HepG2 (cell line): ENCODE data around the gene TM7SF3. TPM values are rescaled to one million over a fixed set of nuclear protein-coding genes. Genes with fewer than 3 reads are reported as not detected.

ENCODE experiments used
- BORCS8-MEF2B ChIP-seq: sonication (generic); formaldehyde crosslinking; IDR thresholded peaks from 2 replicates; pipeline ENCODE4 v1.8.0; 2022; ENCODE audit warnings: mild to moderate bottlenecking, missing genetic modification reagents
- CBX2 ChIP-seq, 2 experiments: fragments of 200-600 bp in 1 of 2; sonication (generic); formaldehyde crosslinking in 1 of 2; IDR thresholded peaks; 2 replicates each; pipeline versions ENCODE4 v1.7.0 to v1.8.1; 2018 to 2022; ENCODE audit warnings: low read depth in 2 of 2, low read length in 1 of 2, mild to moderate bottlenecking in 1 of 2, missing genetic modification reagents in 1 of 2
- GLI4 ChIP-seq: sonication (generic); formaldehyde crosslinking; IDR thresholded peaks from 2 replicates; pipeline ENCODE4 v1.5.1; 2020; ENCODE audit warnings: missing genetic modification reagents, mild to moderate bottlenecking, moderate library complexity, borderline replicate concordance
- HOXA5 ChIP-seq: sonication (generic); formaldehyde crosslinking; IDR thresholded peaks from 2 replicates; pipeline ENCODE4 v1.4.0; 2020; ENCODE audit warnings: missing genetic modification reagents
- KDM5B ChIP-seq: sonication (generic); formaldehyde crosslinking; IDR thresholded peaks from 2 replicates; pipeline ENCODE4 v1.4.0; 2020; ENCODE audit warnings: missing genetic modification reagents, mild to moderate bottlenecking, borderline replicate concordance
- MATR3 ChIP-seq: sonication (generic); formaldehyde crosslinking; IDR thresholded peaks from 2 replicates; pipeline ENCODE4 v1.4.0; 2020; ENCODE audit warnings: missing genetic modification reagents
- RBFOX2 ChIP-seq: fragments of 200-400 bp; formaldehyde crosslinking; IDR thresholded peaks from 2 replicates; pipeline ENCODE4 v1.6.1; 2017; ENCODE audit warnings: low read depth, mild to moderate bottlenecking, low read length
- REXO4 ChIP-seq: sonication (generic); formaldehyde crosslinking; IDR thresholded peaks from 2 replicates; pipeline ENCODE4 v1.8.0; 2022; ENCODE audit warnings: missing genetic modification reagents, mild to moderate bottlenecking, borderline replicate concordance
- SALL1 ChIP-seq: sonication (generic); formaldehyde crosslinking; IDR thresholded peaks from 2 replicates; pipeline ENCODE4 v1.8.0; 2022; ENCODE audit warnings: mild to moderate bottlenecking, missing genetic modification reagents
- U2AF2 ChIP-seq: fragments of 200-400 bp; formaldehyde crosslinking; IDR thresholded peaks from 2 replicates; pipeline ENCODE4 v1.6.1; 2017; ENCODE audit warnings: low read depth, mild to moderate bottlenecking, low read length
- WIZ ChIP-seq: sonication (generic); formaldehyde crosslinking; IDR thresholded peaks from 2 replicates; pipeline ENCODE4 v1.5.1; 2020; ENCODE audit warnings: mild to moderate bottlenecking, missing genetic modification reagents
- ZBTB20 ChIP-seq: sonication (generic); formaldehyde crosslinking; IDR thresholded peaks from 2 replicates; pipeline ENCODE4 v1.8.1; 2023; ENCODE audit warnings: missing genetic modification reagents, low read depth, mild to moderate bottlenecking, borderline replicate concordance
- ZC3H4 ChIP-seq: sonication (generic); formaldehyde crosslinking; IDR thresholded peaks from 2 replicates; pipeline ENCODE4 v1.4.0; 2020; ENCODE audit warnings: missing genetic modification reagents, borderline replicate concordance
- ZNF30 ChIP-seq: sonication (generic); formaldehyde crosslinking; IDR thresholded peaks from 2 replicates; pipeline ENCODE4 v1.5.0; 2020; ENCODE audit warnings: mild to moderate bottlenecking, missing genetic modification reagents
- ZNF678 ChIP-seq: sonication (generic); formaldehyde crosslinking; IDR thresholded peaks from 2 replicates; pipeline ENCODE4 v1.4.0; 2020; ENCODE audit warnings: mild to moderate bottlenecking, missing genetic modification reagents
- ZNF780A ChIP-seq: sonication (generic); formaldehyde crosslinking; IDR thresholded peaks from 2 replicates; pipeline ENCODE4 v1.8.0; 2022; ENCODE audit warnings: mild to moderate bottlenecking, missing genetic modification reagents, moderate library complexity
- polyA plus RNA-seq, 8 experiments: library from polyadenylated mRNA; depleted of rRNA in 3 of 8; stranded (reverse) in 7 of 8; unstranded in 1 of 8; fragments of >200 nt; fragmentation: Illumina TruSeq in 4 of 8; extraction: Trizol in 4 of 8; gene quantifications; 2 replicates each; pipeline versions ENCODE4 v1.2.1 to v1.2.3, GENCODE V29; 2011 to 2016; ENCODE audit warnings: low read depth in 4 of 8, missing spikeins in 1 of 8, mixed read lengths in 1 of 8; ENCODE audit not compliant: insufficient read depth in 1 of 8
- total RNA-seq, 5 experiments: library from RNA; depleted of rRNA; stranded (reverse); fragments of >200 nt; fragmentation: Illumina TruSeq; extraction: Trizol; gene quantifications; 2 replicates each; pipeline ENCODE4 v1.2.3, GENCODE V29; 2016; ENCODE audit warnings: low read depth in 1 of 5
- TF ChIP-seq, protein P1 (sequence below): sonication (generic); formaldehyde crosslinking; IDR thresholded peaks from 2 replicates; pipeline ENCODE4 v1.4.0; 2020; ENCODE audit warnings: missing genetic modification reagents
- TF ChIP-seq, protein P2 (sequence below): sonication (generic); formaldehyde crosslinking; IDR thresholded peaks from 2 replicates; pipeline ENCODE4 v1.4.0; 2020; ENCODE audit warnings: missing genetic modification reagents, borderline replicate concordance
- TF ChIP-seq, protein P3 (sequence below): IDR thresholded peaks from 2 replicates; pipeline ENCODE4 v1.6.1; 2016; ENCODE audit warnings: low read depth
- TF ChIP-seq, protein P4 (sequence below): IDR thresholded peaks from 2 replicates; pipeline ENCODE4 v1.6.1; 2012; ENCODE audit warnings: low read length, improper control_type of control experiment

Gene TM7SF3
- total and polyA plus RNA-seq, 2 of the 13 experiments (the other 11 are each of a cell fraction or from before 2014, with no cell fraction given), result 116 to 142 TPM

DNA sequence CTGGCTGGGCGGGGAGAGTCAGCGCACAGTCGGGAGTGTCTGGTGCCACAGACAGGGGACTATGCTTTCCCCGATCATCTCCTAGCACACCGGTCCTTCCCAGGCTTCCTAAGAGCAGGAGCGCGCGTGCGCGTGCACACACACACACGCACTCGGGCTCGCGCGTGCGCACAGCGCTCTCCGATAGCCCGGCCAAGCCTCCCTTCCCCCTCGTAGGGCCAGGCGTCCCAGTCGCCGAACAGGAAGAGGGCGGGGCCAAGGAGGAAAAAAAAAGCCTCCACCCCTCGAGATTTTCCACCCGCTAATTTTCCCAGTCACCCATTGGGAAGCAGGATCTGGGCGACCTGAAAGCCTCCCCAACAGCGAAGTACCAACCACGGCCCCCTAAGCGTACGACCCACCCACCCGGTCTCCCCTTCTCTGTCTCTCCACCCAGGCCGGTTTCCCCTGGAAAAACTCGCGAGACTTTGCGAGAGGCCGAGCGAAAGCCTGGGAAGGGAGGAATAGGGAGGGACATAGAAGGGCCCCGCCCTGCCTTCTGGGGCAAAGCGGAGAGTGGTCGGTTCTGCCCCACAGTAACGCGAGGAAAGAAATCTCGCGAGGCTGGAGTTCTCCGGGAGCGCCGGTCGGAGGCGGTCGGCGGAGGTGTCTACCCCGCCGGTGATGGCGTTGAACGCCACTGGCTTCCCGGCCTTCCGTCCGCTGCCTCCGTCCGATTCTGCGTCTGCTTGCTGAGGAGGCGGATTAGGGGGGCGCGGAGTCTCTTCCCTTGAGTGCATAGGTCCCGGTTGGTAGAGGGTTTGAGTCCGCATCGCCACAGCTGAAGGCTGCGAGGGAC lies 76.1 kb downstream of the TM7SF3 start, which contains the start of the genes FGFR1OP2 and INTS13 (continued):
- no peak for TF ChIP-seq CBX2 (IDR thresholded peaks at IDR 0.05; ENCODE audit: low read depth, low read length)
- no peak for TF ChIP-seq CBX2 (CRISPR knock-in tag; IDR thresholded peaks at IDR 0.05; ENCODE audit: low read depth)
- TF ChIP-seq, protein P1, sequence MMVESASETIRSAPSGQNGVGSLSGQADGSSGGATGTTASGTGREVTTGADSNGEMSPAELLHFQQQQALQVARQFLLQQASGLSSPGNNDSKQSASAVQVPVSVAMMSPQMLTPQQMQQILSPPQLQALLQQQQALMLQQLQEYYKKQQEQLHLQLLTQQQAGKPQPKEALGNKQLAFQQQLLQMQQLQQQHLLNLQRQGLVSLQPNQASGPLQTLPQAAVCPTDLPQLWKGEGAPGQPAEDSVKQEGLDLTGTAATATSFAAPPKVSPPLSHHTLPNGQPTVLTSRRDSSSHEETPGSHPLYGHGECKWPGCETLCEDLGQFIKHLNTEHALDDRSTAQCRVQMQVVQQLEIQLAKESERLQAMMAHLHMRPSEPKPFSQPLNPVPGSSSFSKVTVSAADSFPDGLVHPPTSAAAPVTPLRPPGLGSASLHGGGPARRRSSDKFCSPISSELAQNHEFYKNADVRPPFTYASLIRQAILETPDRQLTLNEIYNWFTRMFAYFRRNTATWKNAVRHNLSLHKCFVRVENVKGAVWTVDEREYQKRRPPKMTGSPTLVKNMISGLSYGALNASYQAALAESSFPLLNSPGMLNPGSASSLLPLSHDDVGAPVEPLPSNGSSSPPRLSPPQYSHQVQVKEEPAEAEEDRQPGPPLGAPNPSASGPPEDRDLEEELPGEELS, result peak; percentile 32; the same call in 1 of the 2 replicates
- no peak for TF ChIP-seq ZNF780A (CRISPR knock-in tag)
- TF ChIP-seq RBFOX2, result peak; percentile 87
- peak; percentile 64 for TF ChIP-seq SALL1 (CRISPR knock-in tag)
- 0 out of 2 replicates have a peak, but pooled peaks have one; percentile 51 for TF ChIP-seq ZBTB20 (CRISPR knock-in tag)
- no peak for TF ChIP-seq REXO4 (CRISPR knock-in tag)
- TF ChIP-seq ZC3H4 (CRISPR knock-in tag), result no peak
- TF ChIP-seq GLI4 (CRISPR knock-in tag), result no peak; the same call in 1 of the 2 replicates
- TF ChIP-seq KDM5B (CRISPR knock-in tag), result peak; percentile 49; the same call in 1 of the 2 replicates
- TF ChIP-seq WIZ (CRISPR knock-in tag), result no peak
- TF ChIP-seq, protein P2, sequence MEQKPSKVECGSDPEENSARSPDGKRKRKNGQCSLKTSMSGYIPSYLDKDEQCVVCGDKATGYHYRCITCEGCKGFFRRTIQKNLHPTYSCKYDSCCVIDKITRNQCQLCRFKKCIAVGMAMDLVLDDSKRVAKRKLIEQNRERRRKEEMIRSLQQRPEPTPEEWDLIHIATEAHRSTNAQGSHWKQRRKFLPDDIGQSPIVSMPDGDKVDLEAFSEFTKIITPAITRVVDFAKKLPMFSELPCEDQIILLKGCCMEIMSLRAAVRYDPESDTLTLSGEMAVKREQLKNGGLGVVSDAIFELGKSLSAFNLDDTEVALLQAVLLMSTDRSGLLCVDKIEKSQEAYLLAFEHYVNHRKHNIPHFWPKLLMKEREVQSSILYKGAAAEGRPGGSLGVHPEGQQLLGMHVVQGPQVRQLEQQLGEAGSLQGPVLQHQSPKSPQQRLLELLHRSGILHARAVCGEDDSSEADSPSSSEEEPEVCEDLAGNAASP (CRISPR knock-in tag), result no peak; the same call in 1 of the 2 replicates
- peak; percentile 73; the same call in 1 of the 2 replicates for TF ChIP-seq HOXA5 (CRISPR knock-in tag)
- TF ChIP-seq ZNF30 (CRISPR knock-in tag), result no peak
- no peak for TF ChIP-seq U2AF2
- TF ChIP-seq, protein P3, sequence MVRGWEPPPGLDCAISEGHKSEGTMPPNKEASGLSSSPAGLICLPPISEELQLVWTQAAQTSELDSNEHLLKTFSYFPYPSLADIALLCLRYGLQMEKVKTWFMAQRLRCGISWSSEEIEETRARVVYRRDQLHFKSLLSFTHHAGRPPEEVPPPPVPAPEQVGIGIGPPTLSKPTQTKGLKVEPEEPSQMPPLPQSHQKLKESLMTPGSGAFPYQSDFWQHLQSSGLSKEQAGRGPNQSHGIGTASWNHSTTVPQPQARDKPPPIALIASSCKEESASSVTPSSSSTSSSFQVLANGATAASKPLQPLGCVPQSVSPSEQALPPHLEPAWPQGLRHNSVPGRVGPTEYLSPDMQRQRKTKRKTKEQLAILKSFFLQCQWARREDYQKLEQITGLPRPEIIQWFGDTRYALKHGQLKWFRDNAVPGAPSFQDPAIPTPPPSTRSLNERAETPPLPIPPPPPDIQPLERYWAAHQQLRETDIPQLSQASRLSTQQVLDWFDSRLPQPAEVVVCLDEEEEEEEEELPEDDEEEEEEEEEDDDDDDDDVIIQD (CRISPR knock-in tag), result peak; percentile 30; the same call in 1 of the 2 replicates
- no peak for TF ChIP-seq ZNF678 (CRISPR knock-in tag)
- no peak for TF ChIP-seq MATR3 (CRISPR knock-in tag)
- TF ChIP-seq, protein P4, sequence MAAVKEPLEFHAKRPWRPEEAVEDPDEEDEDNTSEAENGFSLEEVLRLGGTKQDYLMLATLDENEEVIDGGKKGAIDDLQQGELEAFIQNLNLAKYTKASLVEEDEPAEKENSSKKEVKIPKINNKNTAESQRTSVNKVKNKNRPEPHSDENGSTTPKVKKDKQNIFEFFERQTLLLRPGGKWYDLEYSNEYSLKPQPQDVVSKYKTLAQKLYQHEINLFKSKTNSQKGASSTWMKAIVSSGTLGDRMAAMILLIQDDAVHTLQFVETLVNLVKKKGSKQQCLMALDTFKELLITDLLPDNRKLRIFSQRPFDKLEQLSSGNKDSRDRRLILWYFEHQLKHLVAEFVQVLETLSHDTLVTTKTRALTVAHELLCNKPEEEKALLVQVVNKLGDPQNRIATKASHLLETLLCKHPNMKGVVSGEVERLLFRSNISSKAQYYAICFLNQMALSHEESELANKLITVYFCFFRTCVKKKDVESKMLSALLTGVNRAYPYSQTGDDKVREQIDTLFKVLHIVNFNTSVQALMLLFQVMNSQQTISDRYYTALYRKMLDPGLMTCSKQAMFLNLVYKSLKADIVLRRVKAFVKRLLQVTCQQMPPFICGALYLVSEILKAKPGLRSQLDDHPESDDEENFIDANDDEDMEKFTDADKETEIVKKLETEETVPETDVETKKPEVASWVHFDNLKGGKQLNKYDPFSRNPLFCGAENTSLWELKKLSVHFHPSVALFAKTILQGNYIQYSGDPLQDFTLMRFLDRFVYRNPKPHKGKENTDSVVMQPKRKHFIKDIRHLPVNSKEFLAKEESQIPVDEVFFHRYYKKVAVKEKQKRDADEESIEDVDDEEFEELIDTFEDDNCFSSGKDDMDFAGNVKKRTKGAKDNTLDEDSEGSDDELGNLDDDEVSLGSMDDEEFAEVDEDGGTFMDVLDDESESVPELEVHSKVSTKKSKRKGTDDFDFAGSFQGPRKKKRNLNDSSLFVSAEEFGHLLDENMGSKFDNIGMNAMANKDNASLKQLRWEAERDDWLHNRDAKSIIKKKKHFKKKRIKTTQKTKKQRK, result no peak
- peak; percentile 52; the same call in 1 of the 2 replicates for TF ChIP-seq BORCS8-MEF2B (CRISPR knock-in tag)
